Measurements from ENCODE around the gene DENND5A.

DNA sequence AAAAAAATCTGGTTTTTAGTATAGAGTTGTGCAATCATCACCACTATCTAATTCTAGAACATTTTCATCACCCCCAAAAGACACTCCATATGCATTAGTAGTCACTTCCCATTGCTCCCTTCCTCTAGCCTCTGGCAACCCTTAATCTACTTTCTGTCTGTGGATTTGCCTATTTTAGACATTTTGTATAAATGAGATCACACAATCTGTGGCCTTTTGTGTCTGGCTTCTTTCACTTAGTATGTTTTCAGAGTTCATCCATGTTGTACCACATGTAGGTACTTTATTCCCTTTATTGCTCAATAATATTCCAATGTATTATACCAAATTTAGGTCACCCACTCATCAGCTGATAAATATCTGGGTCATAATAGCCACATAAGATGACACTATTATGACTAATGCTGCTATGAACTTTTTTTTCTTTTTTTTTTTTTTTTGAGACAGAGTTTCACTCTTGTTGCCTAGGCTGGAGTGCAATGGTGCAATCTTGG lies 106.2 kb downstream of the DENND5A start:
- no peak for TF ChIP-seq POLR2A (IDR thresholded peaks at IDR 0.05)
- TF ChIP-seq EP300 (IDR thresholded peaks at IDR 0.05), result no peak
- TF ChIP-seq, protein P1, sequence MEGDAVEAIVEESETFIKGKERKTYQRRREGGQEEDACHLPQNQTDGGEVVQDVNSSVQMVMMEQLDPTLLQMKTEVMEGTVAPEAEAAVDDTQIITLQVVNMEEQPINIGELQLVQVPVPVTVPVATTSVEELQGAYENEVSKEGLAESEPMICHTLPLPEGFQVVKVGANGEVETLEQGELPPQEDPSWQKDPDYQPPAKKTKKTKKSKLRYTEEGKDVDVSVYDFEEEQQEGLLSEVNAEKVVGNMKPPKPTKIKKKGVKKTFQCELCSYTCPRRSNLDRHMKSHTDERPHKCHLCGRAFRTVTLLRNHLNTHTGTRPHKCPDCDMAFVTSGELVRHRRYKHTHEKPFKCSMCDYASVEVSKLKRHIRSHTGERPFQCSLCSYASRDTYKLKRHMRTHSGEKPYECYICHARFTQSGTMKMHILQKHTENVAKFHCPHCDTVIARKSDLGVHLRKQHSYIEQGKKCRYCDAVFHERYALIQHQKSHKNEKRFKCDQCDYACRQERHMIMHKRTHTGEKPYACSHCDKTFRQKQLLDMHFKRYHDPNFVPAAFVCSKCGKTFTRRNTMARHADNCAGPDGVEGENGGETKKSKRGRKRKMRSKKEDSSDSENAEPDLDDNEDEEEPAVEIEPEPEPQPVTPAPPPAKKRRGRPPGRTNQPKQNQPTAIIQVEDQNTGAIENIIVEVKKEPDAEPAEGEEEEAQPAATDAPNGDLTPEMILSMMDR (IDR thresholded peaks at IDR 0.05), result no peak
- no peak for TF ChIP-seq POLR2AphosphoS5 (IDR thresholded peaks at IDR 0.05)
